GM18951 (cell line): ENCODE results near the gene ZNF296.

ENCODE experiments used
- POLR2A ChIP-seq: IDR thresholded peaks from 4 replicates; pipeline ENCODE4 v1.6.1; 2011; ENCODE audit warnings: mild to moderate bottlenecking; ENCODE audit not compliant: insufficient read length, insufficient read depth; ENCODE audit errors: extremely low read depth
- in situ Hi-C: fragments of 300-500 bp; cut with MboI; formaldehyde crosslinking; loops from one replicate; pipeline ENCODE4 v1.12.0; 2022; ENCODE audit warnings: low sequenced_read_pairs, mixed read lengths, inconsistent platforms; ENCODE audit not compliant: unreplicated experiment

The ZNF296 gene

DNA sequence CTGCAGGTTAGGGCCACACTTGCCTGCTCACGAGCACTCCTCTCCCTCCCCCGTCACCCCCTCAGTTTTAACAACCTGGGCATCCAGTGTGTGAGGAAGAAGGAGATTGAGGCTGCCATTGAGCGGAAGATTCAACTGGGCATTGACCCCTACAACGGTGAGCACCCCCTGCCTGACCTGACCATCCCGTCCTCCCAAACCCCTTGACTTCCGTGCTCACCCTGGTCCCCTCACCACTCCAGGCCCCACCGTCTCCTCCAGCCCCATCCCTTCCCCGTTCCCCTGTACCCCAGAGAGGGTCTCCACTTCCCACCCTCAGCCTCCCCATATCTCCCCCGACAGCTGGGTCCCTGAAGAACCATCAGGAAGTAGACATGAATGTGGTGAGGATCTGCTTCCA, 51.0 kb downstream of the ZNF296 start:
- TF ChIP-seq POLR2A: no peak
- in situ Hi-C loops: no loop called here

DNA sequence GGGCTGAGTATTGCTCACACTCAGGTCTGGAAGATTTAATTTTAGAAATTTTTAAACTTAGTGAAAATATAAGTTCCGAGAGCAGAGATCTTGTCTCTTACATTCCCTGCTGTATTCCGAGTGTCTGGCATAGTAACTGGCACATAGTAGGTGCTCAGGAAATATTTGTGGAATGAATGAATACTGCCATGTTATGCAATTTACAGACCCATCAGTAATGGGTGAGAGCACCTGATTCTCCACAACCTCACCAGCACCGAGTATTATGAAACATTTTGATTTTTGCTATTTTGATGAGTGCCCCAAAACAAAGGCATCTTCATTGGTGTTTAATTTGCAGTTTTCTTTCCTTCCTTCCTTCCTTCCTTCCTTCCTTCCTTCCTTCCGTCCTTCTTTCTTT, 53.2 kb downstream of the ZNF296 start:
- in situ Hi-C loops: no loop called here
- TF ChIP-seq POLR2A: no peak

GRCh38 chr19:45021971-45022370, 54.3 kb downstream of the ZNF296 start:
- no peak for TF ChIP-seq POLR2A
- in situ Hi-C loops: no loop called here
